ENCODE results near the gene GALNT17.

The GALNT17 gene

GRCh38 chr7:71286924-71287323 is 155.0 kb downstream of the GALNT17 start:
- no peak for DNase-seq

GRCh38 chr7:71290452-71290851 is 158.5 kb downstream of the GALNT17 start:
- no peak for DNase-seq

- DNase-seq, result no peak
These were observed 166.4 kb downstream of the GALNT17 start for GRCh38 chr7:71298378-71298777.

- DNase-seq, result no peak
These were observed 168.1 kb downstream of the GALNT17 start for GRCh38 chr7:71300086-71300485.

GRCh38 chr7:71300603-71301002 is 168.7 kb downstream of the GALNT17 start:
- DNase-seq, result no peak

GRCh38 chr7:71301167-71301566 is 169.2 kb downstream of the GALNT17 start:
- no peak for DNase-seq

GRCh38 chr7:71303566-71303965 is 171.6 kb downstream of the GALNT17 start:
- DNase-seq, result no peak

- DNase-seq, result no peak
These were observed 176.2 kb downstream of the GALNT17 start for GRCh38 chr7:71308096-71308495.

GRCh38 chr7:71311576-71311975 is 179.6 kb downstream of the GALNT17 start:
- DNase-seq, result no peak

- DNase-seq, result no peak
These were observed 181.0 kb downstream of the GALNT17 start for GRCh38 chr7:71312755-71313490.

- no peak for DNase-seq
These were observed 181.6 kb downstream of the GALNT17 start for GRCh38 chr7:71313553-71313952.

- DNase-seq, result no peak
These were observed 189.0 kb downstream of the GALNT17 start for GRCh38 chr7:71320916-71321315.

- DNase-seq, result no peak
These were observed 190.3 kb downstream of the GALNT17 start for GRCh38 chr7:71322201-71322600.

- DNase-seq, result no peak
These were observed 191.8 kb downstream of the GALNT17 start for GRCh38 chr7:71323726-71324125.

GRCh38 chr7:71325151-71325550 is 193.2 kb downstream of the GALNT17 start:
- DNase-seq, result no peak

- DNase-seq, result no peak
These were observed 194.7 kb downstream of the GALNT17 start for GRCh38 chr7:71326595-71326994.

GRCh38 chr7:71327946-71328345 is 196.0 kb downstream of the GALNT17 start:
- DNase-seq, result no peak

- no peak for DNase-seq
These were observed 197.2 kb downstream of the GALNT17 start for GRCh38 chr7:71329030-71329660.

GRCh38 chr7:71332207-71332606 is 200.3 kb downstream of the GALNT17 start:
- no peak for DNase-seq

GRCh38 chr7:71334541-71334940 is 202.6 kb downstream of the GALNT17 start:
- no peak for DNase-seq

GRCh38 chr7:71338866-71339265 is 206.9 kb downstream of the GALNT17 start:
- no peak for DNase-seq

GRCh38 chr7:71339924-71340323 is 208.0 kb downstream of the GALNT17 start:
- DNase-seq, result no peak

GRCh38 chr7:71342202-71342601 is 210.3 kb downstream of the GALNT17 start:
- no peak for DNase-seq

GRCh38 chr7:71343039-71343438 is 211.1 kb downstream of the GALNT17 start:
- DNase-seq, result no peak

- DNase-seq, result no peak
These were observed 211.9 kb downstream of the GALNT17 start for GRCh38 chr7:71343892-71344291.
